Stimulated activated CD4-positive, alpha-beta T cell treated with anti-CD3 and anti-CD28 coated beads, Interleukin-15, amount 100 ng/mL, for 24 hours (primary cell): ENCODE results near the gene NECAP2.
A peak's percentile ranks its signal among the peaks of the same experiment; 100 is the strongest.
"Not testable (repeated sequence)": the region's sequence is repeated elsewhere in the genome, so short reads cannot be mapped to it uniquely, and the experiment has no call there.

Source experiments
- DNase-seq: peaks from one replicate; pipeline ENCODE4 v3.0.0-alpha.2; 2020

The NECAP2 gene

GRCh38 chr1:16462773-16463330 is 22.3 kb downstream of the NECAP2 start:
- DNase-seq: no peak

DNA sequence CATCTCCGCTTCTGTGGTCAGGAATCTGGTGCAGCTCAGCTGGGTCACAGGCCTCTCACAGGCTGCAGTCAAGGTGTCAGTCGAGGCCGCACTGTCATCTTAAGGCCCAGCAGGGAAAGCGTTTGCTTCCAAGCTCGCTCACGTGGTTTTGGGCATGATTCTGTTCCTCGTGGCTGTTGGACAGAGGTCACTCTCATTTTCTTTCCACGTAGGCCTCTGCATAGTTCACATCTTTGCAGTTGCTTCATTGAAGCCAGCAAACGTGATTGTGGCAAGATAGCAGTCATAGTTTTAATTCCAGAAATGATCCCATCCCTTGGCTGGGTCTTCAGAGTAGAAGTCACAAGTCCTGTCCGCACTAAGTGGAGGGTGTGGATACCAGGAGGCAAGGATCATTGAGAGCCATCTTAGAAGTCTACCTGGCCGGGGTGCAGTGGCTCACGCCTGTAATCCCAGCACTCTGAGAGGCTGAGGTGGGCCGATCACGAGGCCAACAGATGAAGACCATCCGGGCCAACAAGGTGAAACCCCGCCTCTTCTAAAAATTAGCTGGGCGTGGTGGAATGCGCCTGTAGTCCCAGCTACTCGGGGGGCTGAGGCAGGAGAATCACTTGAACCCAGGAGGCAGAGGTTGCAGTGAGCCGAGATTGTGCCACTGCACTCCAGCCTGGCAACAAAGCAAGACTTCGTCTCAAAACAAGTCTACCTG is 24.5 kb downstream of the NECAP2 start:
- DNase-seq: no peak

- no peak for DNase-seq
Observed at GRCh38 chr1:16468558-16468957, 28.0 kb downstream of the NECAP2 start.

- no peak for DNase-seq
Observed at GRCh38 chr1:16474166-16474800, 33.8 kb downstream of the NECAP2 start.

- DNase-seq: not testable (repeated sequence)
Observed at GRCh38 chr1:16474891-16475290, 34.4 kb downstream of the NECAP2 start.

DNA sequence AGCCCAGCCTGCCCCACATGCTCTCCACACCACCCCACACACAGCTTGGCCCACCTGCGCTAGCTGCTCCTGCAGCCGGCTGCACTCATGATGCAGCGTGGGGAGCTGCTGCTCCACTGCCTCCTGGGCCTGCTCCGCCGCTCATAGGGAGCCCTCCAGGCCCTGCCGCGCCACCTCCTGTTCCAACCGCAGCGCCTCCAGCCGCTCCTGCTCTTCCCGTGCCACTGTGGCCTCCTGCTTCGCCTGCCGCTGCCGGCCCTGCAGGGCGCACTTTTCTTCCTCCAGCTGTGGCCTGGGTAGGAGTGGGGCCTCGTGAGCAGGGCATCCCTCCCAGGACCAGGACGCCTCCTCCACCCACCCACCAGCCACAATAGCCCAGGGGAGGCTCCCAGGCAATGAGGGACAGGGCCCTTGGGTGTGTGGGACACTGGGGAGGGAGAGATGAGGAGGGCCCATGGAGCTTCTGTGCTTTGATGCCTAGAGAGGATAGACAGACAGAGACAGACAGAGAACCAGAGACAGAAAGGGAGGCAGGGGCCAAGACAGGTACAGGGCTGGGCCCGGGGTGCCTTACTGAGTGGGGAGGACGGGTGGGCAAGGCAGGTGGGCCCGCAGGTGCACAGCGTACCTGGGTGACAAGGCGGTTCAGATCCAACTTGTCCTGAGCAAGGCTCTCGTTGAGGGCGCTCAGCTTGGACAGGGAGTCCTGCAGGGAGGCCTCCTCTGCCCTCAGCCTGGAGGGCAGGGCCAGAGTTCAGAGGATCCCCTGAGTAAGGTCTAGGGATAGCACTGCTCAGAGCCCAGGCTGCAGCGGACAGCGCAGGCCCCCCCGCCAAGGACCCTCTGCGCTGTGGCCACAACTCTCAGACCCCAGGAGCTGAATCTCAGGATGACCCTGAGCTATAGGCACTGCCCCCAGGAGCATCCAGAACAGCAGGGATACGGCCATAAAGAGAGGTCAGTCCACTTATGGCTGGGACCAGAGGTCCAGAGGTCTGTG is 35.5 kb downstream of the NECAP2 start:
- DNase-seq: not testable (repeated sequence)

- no peak for DNase-seq
Observed at GRCh38 chr1:16478091-16478490, 37.6 kb downstream of the NECAP2 start.

DNA sequence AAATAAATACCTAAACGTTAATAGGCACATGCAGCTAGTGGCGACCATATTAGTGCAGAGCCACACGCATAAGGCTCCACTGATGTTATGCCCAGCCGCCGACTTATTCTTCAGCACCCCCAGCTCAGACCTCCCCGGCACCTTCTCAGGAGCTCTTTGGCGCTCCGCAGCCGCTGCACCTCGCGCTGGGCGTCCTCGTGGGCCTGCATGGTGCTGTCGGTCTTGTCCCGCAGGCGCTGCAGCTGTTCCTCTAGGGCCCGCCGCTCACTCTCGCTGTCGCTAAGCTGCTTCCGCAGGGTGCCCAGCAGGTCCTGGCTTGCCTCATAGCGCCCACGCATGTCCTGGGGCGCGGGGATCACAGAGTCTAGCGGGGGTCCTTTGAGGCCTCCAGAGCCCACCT is 42.6 kb downstream of the NECAP2 start:
- not testable (repeated sequence) for DNase-seq

DNA sequence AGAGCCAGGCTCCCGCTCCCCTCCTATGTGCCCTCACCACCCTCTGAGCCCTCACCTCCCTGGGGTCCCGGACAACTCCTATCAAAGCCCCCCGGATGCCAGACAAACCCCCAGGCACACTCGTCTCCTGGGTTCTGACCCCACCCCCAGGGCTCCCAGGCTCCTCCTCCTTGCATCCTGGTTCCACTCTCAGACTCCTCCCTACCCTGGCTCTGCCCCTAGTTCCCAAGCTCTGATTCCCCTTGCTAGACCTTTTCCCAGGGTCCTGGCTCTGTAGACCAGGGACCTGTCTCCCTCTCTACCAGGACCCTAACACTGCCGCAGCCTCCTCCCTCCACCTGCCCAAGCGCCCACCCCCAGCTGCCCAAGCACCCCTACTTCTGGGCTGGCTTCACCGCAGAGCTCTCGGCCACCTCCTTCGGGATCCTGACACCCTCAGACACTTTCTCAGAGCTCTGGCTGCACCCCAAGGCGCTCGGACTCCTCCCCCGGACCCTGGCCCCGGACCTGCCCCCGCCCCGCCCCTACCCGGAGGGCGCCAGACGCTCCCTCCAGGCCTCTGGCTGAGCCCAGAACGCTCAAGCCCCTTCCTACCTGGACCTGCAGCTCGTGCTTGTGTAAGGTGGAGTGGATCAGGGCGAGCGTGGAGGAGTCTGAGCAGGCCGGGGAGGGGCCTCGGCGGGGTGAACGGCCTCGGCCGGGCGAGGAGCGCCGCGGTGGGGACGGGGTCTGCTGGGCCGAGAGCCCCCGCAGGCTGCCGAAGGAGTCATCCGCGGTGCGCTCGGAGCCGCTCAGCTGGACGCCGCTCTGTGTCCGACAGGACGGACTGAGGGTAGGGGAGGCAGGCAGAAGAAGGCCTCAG is 43.3 kb downstream of the NECAP2 start:
- DNase-seq: not testable (repeated sequence)

- no peak for DNase-seq
Observed at GRCh38 chr1:16484501-16484835, 43.9 kb downstream of the NECAP2 start.

DNA sequence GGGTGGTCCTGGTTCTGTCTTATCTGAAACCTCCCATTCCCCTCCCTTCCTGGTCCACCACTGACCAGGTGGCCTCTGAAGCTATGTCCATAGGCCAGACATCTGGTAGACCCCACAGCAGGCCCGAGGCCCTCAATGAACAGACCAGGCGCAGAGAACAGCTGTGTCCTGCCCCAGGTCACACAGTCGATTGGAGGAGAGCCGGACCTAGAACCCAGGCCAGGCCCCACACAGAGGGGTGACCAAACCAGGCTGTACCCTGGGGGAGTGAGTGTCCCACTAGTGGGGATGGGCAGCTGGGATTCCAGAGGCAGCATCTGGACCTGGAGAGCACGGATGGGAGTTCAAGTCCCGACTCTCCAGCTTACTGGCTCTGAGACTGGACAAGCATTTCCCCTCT is 44.4 kb downstream of the NECAP2 start:
- DNase-seq: no peak

GRCh38 chr1:16486316-16486715 is 45.8 kb downstream of the NECAP2 start:
- not testable (repeated sequence) for DNase-seq

DNA sequence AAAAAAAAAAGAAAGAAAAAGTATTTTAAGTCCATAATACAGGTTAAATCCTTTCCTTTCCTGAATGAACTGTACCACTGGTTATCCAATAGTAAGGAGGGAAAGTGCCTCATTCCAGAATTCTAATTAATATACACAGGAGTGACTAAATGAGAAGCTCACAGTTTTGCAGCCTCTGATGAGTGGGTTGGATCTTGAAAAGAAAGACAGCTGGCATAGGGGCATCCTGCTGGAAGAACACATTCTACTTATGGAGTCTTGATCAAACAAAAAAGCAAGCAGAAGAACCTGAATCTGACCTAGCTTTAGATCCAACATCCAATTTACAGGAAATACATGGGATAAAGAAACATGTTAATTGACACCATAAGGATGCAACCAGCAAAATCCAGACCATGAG is 46.5 kb downstream of the NECAP2 start:
- not testable (repeated sequence) for DNase-seq

GRCh38 chr1:16489195-16489880 is 48.8 kb downstream of the NECAP2 start:
- DNase-seq: not testable (repeated sequence)

DNA sequence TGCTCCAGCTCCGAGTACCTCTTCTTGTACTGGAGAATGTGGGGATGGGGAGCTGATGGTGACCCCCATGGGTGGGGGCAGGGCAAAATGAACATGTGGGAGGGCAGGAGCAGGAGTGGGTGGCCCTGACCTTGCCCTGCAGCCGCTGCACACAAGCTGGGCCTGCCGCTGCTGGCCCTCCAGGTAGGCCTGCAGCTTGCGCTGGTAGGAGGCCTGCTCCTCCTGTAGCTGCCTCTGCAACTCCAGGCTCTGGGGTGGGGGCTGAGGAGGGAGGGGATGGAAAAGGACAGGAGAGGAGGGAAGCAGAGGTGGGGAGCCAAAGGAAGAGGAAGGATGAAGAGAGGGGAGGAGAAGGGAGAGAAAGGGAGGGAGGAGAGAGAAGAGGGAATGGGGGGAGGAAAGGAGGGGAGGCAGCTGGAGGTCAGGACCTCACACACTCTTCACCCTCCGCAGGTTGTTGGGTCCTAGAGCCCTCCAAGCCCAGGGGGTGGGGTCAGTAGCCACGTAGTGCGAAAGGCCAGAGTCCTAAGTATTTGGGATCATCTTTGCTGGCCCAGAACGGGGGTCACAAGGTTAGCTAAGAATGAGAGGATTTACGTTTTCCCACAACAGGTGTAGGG is 50.6 kb downstream of the NECAP2 start:
- DNase-seq: no peak

- DNase-seq: peak; percentile 42
Observed at GRCh38 chr1:16492937-16493336, 52.4 kb downstream of the NECAP2 start.

GRCh38 chr1:16493731-16494130 is 53.2 kb downstream of the NECAP2 start:
- DNase-seq: not testable (repeated sequence)

GRCh38 chr1:16497474-16497904 is 57.0 kb downstream of the NECAP2 start:
- not testable (repeated sequence) for DNase-seq

DNA sequence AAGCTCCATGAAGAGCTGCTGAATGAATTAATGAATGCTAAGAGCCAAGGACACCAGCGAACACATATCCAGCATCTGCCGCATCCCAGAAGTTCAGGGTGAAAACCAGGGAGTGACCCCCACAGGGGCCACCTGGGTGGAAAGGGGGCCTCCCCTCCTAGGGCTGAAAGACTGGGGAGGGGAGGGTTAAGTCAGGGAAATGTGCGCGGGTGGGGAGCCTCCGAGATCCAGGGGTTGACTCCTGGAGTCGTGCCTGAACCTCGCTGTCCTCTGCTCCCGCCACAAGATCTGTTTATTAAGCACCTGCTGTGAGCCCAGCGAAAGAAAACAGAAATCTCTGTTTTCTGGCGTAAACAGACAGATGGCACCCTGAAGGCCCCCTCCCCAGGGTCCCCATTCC is 57.5 kb downstream of the NECAP2 start:
- DNase-seq: not testable (repeated sequence)

- DNase-seq: peak; percentile 91
Observed at GRCh38 chr1:16498573-16499413, 58.3 kb downstream of the NECAP2 start.
